Cardiac septum (tissue), 1 donor: Measurements from ENCODE around the gene RAPGEF2. TPM values are rescaled to one million over a fixed set of nuclear protein-coding genes. Genes with fewer than 3 reads are reported as not detected.

Experiments
- DNase-seq: peaks from one replicate; pipeline ENCODE4 v3.0.0-alpha.2; 2020; ENCODE audit warnings: low spot score
- intact Hi-C: fragments of 100-400 bp; cut with DNase I; formaldehyde crosslinking; loops from one replicate; pipeline ENCODE4 v1.14.0; 2022
- total RNA-seq: library from RNA; stranded (reverse); fragmentation: NEBNext Ultra II Directional; extraction: Animal tissue kit (Norgen Biotek cat#: 25700); gene quantifications from one replicate; pipeline ENCODE4 v1.2.1, GENCODE V29; 2021
- donor health status: DM: no; HTN: no; CAD: no.

RAPGEF2 gene
- total RNA-seq, 1 donor from 2014 or later, result 52.3 TPM

DNA sequence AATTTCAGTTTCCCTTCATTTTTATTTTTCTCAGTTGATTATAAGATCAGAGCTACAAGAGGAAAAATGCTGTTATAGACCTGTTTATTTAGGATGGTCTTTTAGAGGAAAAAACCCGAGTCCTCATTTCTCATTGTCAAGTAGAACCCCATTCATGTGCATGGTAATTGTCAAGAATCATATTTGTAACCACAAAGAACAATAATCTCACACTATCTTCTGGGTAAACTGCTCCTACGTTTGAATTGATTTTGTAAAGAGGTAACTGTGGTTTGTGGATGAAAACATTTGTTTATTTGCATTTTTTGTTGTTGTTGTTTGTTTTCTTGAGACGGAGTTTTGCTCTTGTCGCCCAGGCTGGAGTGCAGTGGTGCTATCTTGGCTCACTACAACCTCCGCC lies 23.8 kb downstream of the RAPGEF2 start:
- DNase-seq, result no peak
- intact Hi-C loops, result no loop called here

DNA sequence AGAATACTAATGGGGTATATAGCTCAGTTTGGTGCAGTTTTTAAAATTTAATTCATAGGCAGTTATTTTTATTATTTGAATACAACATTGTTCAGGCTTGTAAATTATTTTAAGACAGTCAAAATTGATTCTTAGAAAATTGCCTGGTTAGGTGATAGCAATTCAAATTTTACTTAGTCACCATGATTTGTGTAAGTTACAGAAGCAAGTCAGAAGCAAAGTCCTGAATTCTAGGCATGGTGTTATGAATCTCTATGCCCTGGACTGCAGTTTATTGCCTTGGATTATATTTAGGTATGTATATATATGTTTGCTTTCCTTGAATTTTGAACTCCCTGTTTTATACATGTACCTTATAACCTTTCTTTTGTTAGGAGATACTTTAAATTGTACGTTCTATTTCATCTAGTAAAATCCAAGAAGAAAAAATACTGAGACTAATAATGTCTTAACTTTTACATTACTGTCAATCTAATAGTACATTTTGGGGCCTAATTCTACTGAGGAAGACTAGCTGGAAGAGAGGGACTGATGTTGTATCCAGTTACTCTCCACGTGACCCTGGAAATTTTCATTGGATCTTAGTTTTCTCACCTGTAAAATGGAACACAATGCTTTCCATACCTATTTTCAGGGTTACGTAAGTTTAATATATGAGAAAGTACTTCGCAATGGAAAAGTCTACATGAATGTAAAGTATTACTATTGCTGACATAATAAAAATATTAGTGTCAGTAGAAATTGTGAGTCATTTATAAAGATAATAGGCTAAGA lies 25.1 kb downstream of the RAPGEF2 start:
- intact Hi-C loops, result no loop called here
- no peak for DNase-seq

DNA sequence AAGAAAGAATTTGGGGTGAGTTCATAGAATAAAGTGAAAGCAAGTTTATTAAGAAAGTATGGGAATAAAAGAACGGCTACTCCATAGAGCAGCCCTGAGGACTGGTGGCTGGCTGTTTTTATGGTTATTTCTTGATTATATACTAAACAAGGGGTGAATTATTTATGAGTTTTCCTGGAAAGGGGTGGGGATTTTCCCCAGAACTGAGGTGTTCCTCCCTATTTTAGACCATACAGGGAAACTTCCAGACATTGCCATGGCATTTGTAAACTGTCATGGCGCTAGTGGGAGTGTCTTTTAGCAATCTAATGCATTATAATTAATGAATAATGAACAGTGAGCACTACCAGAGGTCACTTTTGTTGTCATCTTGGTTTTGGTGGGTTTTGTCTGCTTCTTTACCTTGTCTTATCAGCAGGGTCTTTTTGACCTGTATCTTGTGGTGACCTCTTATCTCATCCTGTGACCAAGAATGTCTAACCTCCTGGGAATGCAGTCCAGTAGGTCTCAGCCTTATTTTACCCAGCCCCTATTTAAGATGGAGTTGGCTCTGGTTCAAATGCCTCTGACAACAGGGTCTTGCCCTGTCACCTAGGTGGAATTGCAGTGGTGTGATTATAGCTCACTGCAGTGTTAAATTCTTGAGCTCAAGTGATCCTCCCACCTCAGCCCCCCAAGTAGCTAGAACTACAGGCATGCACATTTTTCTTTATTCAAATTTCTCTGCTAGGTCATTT lies 27.1 kb downstream of the RAPGEF2 start:
- intact Hi-C loops, result no loop called here

DNA sequence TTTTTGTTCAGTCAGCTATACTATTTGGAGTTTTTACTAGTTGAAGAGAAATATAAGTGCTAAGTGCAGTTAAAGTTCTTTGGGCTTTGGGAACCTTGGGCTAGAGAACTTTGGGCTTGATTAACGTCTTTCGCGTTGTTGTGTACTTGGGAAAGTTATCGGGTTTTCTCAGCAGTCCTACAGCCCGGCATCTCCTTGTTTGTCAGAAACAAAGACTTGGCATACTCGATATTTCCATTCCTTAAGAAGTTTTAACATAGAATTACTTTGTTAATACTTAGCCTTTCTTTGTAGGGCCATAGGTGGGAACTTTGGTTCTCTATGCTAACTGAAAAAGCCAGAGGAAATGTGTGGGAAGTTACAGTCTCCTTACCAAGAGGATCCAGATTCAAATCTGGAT lies 28.7 kb downstream of the RAPGEF2 start:
- intact Hi-C loops, result no loop called here
- no peak for DNase-seq

More for the DNA sequence above, 27.1 kb downstream of the RAPGEF2 start:
- no peak for DNase-seq

GRCh38 chr4:159134429-159134828 lies 31.6 kb downstream of the RAPGEF2 start:
- no peak for DNase-seq
- intact Hi-C loops, result no loop called here

- no peak for DNase-seq
- intact Hi-C loops, result no loop called here
Observed at GRCh38 chr4:159137176-159137575, 34.3 kb downstream of the RAPGEF2 start.

- no peak for DNase-seq
- intact Hi-C loops, result no loop called here
Observed at GRCh38 chr4:159138436-159138835, 35.6 kb downstream of the RAPGEF2 start.

DNA sequence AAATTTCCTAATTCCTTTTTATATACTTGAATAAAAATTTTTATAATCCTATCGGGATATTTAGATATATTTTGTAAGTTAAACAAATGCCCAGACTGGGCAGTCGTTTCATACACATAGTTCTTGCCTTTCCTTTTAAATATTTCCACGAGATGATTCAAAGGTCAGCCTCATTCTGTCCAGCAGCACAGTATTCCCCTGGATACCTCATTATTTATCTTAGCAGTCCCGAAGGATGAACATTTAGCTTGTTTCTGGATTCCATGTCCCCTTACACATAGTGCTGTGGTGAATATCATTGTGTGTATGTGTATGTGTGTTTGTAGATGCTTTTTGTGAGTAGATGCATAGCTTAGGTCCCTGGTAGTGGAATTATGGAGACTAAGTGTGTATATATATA lies 38.3 kb downstream of the RAPGEF2 start:
- DNase-seq, result no peak
- intact Hi-C loops, result no loop called here

DNA sequence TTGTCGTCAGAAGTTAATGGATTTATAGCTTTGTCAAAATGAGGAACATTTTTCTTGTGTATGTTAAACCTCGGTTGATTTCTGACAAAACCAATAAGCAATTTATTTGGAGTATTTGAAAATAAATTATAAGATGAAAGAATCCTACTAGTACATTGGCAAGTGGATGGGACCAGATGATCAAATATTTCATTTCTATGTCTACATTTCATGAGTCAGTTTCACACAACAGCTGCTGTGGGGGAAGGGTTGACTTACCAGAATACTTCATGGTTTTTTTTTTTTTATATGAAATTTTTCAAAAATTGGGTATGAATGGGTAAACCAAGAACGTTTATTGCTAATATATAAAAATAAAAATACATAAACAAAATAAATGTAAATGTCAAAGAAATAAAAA lies 39.4 kb downstream of the RAPGEF2 start:
- no peak for DNase-seq
- intact Hi-C loops, result no loop called here

GRCh38 chr4:159142681-159143384 lies 40.0 kb downstream of the RAPGEF2 start:
- no peak for DNase-seq
- intact Hi-C loops, result no loop called here

DNA sequence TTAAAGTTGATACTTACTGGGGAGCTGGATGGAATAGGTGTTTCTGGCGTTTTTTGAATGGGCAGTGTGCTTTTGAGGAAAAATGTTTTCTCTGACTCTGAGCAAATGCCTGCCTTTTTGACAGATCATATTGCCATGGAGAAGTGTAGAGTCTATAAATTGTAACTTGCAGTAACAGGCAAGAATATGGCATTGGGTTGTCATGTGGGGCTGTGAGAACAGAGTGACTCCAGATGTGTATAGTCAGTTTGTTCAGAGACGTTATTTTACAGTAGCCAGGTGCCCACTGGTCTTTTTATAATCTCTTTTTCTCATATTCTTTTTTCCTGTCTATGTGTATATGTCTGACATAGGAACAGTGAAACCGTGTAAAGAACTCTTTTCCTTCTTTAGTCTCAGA lies 40.8 kb downstream of the RAPGEF2 start:
- intact Hi-C loops, result no loop called here
- DNase-seq, result no peak

DNA sequence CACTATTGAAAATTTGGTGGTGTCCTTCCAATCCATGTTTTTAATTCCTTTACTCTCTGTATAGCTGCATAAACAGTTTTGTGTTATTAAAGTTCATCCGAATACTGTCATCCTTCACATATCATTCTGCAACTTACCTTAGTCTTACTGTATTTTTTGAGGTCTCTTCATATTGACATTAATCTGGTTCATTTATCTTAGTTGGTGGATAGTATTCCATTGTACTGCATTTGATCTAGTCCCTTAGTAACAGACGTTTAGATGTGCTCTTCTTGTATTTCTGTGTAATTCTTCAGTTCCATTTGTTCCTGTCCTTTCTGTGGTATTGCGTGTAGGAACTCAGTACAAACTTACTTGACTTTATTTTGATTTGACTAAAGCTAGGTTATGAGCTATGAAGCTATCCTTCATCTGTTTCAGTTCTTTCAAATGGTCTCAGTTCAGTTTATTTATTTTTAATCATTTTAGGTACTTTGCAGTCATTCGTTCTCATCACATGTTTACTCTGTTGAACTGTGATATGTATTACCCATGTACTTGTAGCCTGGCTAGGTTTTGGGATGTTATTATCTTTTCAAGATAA lies 41.3 kb downstream of the RAPGEF2 start:
- no peak for DNase-seq
- intact Hi-C loops, result no loop called here

DNA sequence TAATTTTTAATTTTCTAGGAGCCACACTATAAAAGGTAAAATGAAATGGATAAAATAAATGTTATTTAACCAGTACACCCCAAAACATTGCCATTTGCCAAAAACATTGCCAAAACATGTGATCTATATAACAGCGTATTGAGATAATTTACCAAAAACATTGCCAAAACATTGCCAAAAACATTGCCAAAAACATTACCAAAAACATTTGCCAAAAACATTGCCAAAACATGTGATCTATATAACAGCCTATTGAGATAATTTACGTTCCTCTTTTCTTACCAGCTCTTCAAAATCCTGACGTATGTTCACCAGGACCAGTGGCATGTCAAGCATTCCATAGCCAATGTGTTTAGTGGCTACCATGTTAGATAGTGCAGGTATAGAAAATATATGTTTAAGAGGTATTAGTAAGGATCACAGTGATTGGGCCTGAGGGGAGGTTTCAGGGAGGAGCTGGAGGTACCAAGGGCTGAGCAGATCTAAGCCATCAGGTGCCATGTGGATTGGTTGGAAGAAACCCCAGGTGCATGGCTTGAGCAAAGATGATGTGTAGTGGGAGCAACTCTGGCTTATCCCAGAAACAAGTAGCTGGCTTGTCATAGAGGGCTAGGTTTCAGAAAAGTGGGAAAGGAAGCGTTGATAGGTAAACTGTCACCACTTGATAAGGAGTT lies 42.6 kb downstream of the RAPGEF2 start:
- intact Hi-C loops, result no loop called here
- DNase-seq, result no peak

- intact Hi-C loops, result no loop called here
- DNase-seq, result no peak
Observed at GRCh38 chr4:159145992-159146330, 43.1 kb downstream of the RAPGEF2 start.

DNA sequence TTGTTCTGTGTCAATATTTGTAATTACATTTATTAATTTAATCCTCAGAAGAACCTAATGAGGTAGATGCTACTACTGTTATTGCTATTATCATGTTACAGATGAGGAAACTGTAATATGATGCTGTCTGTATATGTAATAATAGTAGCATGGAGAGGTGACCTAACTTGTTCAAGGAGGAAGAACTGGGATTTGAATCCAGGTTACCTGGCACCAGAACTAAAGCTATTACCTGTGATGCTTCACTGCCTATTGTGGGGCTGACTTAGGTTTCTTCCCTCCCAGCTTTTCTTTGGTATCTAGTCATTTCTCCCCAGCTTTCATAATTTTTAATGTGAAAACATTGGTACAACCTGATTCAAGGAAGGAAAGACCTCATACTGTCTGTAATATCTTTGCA lies 43.6 kb downstream of the RAPGEF2 start:
- no peak for DNase-seq
- intact Hi-C loops, result no loop called here

- no peak for DNase-seq
- intact Hi-C loops, result no loop called here
Observed at GRCh38 chr4:159148441-159148840, 45.6 kb downstream of the RAPGEF2 start.

GRCh38 chr4:159149666-159150065 lies 46.8 kb downstream of the RAPGEF2 start:
- DNase-seq, result no peak
- intact Hi-C loops, result no loop called here

- DNase-seq, result no peak
- intact Hi-C loops, result no loop called here
Observed at GRCh38 chr4:159150396-159150795, 47.5 kb downstream of the RAPGEF2 start.

- intact Hi-C loops, result no loop called here
- DNase-seq, result no peak
Observed at GRCh38 chr4:159150821-159151390, 48.0 kb downstream of the RAPGEF2 start.

DNA sequence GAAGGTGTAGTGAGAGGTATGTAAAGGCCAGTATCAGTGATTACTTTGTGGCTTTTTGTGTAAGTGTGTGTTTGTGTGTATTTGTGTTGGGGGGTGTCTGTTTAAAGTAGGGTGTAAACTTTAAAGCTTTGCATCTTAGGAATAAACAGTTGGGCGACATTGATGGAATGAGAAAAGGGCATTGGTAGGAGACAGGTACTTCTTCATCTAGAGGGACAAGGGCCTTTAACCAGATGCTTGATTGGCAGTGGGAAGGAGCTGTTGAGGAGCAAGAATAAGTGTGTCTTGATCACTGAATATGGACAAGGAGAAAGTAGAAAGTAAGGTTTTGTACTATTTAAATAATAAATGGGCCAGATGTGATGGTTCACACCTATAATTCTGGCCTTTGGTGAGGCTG lies 48.8 kb downstream of the RAPGEF2 start:
- intact Hi-C loops, result no loop called here
- DNase-seq, result no peak
